ENCODE measurements around the gene C10orf143.
A peak's percentile ranks its signal among the peaks of the same experiment; 100 is the strongest.

DNA sequence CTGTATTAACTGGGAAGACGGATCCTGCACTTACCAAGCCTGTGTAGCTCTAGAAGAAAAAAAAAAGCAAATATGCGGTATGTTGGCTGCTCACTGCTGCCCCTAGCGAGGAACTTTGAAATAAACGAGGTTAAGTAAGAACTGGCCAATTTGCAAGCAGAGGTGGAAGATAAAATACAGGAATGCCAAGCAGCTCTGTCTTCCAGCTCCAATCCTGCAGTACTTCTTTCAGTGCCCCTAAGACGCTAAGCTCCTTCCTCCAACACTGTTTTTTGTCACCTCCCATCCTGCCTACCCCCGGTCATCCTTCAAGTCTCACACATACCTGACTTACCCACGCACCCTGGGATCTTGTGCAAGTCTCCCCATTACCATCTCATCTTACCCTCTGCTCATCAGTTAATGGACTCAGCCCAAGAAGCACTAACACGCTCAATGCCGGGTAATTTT, 809 bp downstream of the C10orf143 start:
- TF ChIP-seq, protein P1, sequence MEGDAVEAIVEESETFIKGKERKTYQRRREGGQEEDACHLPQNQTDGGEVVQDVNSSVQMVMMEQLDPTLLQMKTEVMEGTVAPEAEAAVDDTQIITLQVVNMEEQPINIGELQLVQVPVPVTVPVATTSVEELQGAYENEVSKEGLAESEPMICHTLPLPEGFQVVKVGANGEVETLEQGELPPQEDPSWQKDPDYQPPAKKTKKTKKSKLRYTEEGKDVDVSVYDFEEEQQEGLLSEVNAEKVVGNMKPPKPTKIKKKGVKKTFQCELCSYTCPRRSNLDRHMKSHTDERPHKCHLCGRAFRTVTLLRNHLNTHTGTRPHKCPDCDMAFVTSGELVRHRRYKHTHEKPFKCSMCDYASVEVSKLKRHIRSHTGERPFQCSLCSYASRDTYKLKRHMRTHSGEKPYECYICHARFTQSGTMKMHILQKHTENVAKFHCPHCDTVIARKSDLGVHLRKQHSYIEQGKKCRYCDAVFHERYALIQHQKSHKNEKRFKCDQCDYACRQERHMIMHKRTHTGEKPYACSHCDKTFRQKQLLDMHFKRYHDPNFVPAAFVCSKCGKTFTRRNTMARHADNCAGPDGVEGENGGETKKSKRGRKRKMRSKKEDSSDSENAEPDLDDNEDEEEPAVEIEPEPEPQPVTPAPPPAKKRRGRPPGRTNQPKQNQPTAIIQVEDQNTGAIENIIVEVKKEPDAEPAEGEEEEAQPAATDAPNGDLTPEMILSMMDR (IDR thresholded peaks at IDR 0.05), result peak; percentile 54 to 92 (median 80)
- no peak for TF ChIP-seq POLR2A (IDR thresholded peaks at IDR 0.05)
